Esophagus squamous epithelium (tissue), 4 donors: Measurements from ENCODE around the gene CSNK1E.

Source experiments
- POLR2A ChIP-seq, 4 donors: fragments of 450-650 bp; IDR thresholded peaks; one replicate each; pipeline ENCODE4 v1.6.1; 2017; ENCODE audit warnings: antibody characterized with exemption in 4 of 4, mild to moderate bottlenecking in 4 of 4, moderate library complexity in 3 of 4
- TF ChIP-seq, protein P1 (sequence below), 6 experiments: fragments of 450-650 bp in 4 of 6; fragments of 200-600 bp in 2 of 6; sonication (generic) in 2 of 6; IDR thresholded peaks; one replicate each; pipeline ENCODE4 v1.5.1; 2016 to 2019; ENCODE audit warnings: antibody characterized with exemption in 6 of 6, mild to moderate bottlenecking in 4 of 6, moderate library complexity in 4 of 6

DNA sequence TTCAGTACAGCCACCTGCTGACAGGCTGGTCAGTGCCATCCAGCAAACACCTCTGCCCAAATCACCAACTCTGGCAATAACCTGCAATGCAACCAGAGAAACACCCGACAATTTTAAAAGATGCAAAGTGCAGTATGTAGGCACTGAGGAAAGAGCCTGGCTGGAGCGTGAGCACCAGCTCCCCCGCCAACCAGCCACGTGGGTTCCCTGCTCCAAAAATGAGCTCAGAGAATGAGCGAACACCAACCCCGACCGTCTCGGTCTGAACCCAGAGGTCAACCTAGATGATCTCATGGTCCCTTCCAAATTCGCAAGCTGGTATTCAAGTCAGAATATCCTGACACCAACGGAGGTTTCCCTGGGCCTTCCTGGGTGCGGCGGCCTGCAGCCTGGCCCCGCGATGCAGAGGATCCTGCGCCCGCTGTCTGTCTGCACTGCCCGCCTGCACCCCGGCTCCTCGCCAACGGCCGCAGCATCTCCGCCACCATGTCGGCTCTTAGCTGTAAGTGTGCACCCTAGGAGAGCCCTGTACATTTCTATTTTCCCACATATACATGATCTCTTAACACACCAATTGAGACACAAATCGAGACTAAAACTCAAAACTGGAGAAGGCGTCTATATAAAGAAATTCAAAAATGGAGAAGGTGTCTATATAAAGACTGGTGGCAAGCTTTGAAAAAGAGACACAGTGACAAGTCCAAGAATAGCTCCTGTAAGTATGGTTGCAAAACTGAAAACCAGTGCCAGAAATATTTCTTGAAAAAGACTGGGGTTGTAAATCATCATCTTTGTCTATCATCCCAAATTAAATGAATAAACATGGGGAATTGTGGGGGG, 67.2 kb downstream of the CSNK1E start:
- TF ChIP-seq, protein P1, sequence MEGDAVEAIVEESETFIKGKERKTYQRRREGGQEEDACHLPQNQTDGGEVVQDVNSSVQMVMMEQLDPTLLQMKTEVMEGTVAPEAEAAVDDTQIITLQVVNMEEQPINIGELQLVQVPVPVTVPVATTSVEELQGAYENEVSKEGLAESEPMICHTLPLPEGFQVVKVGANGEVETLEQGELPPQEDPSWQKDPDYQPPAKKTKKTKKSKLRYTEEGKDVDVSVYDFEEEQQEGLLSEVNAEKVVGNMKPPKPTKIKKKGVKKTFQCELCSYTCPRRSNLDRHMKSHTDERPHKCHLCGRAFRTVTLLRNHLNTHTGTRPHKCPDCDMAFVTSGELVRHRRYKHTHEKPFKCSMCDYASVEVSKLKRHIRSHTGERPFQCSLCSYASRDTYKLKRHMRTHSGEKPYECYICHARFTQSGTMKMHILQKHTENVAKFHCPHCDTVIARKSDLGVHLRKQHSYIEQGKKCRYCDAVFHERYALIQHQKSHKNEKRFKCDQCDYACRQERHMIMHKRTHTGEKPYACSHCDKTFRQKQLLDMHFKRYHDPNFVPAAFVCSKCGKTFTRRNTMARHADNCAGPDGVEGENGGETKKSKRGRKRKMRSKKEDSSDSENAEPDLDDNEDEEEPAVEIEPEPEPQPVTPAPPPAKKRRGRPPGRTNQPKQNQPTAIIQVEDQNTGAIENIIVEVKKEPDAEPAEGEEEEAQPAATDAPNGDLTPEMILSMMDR (IDR thresholded peaks at IDR 0.05): no peak
- no peak for TF ChIP-seq POLR2A (IDR thresholded peaks at IDR 0.05)
